HG02623 (cell line): Measurements from ENCODE around the gene MDFI.

Experiments
- ATAC-seq: cut with Tn5 transposase; IDR thresholded peaks from one replicate; pipeline ENCODE4 v1.9.1; 2021; ENCODE audit warnings: moderate library complexity; ENCODE audit not compliant: unreplicated experiment

The MDFI gene

GRCh38 chr6:41633056-41633634 lies 5.1 kb upstream of the MDFI start:
- ATAC-seq: no peak

DNA sequence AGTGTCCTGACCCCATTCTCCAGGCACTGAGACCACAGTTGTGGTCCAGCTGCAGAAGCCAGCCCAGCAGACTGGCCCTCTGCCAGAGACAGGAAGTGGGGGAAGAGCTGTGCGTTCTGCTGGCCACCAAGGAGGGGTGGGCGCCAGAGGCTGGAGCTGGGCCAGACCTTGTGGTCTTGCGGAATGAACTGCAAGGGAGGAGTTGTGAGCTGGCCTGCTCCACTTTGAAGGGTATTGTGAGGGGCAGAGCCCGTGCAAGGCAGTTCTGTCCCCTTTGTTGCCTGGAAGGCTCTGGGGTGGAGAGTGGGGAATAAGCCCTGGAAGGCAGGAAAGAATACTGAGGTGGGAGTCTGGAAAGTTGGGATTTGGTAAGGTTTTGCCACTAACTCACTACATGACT lies 3.6 kb upstream of the MDFI start:
- no peak for ATAC-seq

DNA sequence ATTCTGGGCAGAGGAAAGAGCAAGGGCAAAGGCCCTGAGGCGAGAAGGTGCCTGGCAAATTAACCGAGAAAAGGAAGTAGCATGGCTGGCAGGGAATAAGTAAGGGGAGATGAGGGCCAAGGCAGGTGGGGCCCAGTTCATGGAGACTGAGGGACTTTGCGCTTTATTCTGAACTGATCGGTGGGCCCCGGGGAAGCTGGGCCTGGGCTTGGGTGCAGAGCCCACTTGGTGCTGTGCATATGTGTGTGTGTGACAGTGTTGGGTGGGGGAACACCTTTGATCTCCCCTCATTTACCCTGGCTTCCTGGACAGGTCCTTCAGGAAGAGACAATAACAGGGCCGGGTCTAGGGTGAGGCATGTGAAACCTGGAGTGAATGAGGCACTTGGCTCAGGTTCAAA lies 2.9 kb upstream of the MDFI start:
- ATAC-seq: no peak

DNA sequence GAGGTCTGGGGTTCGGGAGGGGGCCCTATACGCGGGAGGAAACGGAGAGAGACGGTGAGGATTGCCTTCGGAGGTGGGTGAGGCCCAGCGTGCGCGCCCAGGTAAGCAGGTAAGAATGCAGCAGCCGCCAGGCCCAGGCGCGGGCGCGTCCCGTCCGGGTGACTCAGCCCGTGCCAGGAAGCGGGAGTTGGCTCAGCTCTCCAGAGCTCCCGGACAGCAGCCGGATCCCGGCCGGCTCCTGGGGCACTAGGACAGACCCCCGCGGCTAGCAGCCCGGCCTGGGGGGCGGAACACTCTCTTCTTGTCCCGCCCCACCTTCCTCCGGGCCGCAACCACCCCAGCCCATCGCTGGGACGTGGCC lies 1.5 kb upstream of the MDFI start:
- no peak for ATAC-seq

DNA sequence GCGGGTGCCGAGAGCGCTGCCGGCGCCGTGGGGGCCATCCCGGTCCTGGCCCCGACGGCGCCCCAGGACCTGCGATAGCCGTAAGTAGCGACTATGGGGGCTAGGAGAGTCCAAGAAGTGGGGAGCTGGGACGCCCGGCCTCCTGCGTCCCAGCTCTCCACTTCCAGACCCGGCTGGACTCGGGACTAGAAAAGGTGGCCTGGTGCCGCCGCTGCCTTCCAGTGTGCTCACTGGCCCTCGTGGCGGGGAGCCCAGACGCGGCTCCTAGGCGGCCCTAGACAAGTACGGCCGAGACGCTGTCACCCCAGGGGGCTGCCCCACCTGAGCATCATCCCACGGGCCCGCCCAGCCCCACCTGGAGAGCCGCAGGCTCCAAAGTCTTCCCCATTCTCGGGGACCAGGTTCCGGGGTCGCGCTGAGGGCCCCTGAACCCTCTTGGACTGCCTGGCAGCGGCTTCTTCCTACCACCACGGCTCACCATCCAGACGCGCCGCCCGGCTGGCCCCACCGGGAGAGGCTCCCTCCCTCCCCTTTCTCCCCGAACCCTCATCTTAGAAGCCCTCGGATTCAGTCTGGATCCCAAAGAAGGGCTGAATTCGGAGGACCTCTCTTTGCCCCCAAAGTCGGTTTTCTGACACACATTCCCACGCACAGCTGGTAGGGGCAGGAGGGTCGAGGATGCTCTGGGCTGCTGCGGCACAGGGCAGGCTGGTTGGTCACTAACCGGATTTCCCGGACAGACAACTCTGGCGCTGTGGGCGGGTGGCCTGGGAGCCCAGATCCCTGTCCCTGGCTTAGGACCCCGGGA lies 870 bp upstream of the MDFI start:
- ATAC-seq: no peak

DNA sequence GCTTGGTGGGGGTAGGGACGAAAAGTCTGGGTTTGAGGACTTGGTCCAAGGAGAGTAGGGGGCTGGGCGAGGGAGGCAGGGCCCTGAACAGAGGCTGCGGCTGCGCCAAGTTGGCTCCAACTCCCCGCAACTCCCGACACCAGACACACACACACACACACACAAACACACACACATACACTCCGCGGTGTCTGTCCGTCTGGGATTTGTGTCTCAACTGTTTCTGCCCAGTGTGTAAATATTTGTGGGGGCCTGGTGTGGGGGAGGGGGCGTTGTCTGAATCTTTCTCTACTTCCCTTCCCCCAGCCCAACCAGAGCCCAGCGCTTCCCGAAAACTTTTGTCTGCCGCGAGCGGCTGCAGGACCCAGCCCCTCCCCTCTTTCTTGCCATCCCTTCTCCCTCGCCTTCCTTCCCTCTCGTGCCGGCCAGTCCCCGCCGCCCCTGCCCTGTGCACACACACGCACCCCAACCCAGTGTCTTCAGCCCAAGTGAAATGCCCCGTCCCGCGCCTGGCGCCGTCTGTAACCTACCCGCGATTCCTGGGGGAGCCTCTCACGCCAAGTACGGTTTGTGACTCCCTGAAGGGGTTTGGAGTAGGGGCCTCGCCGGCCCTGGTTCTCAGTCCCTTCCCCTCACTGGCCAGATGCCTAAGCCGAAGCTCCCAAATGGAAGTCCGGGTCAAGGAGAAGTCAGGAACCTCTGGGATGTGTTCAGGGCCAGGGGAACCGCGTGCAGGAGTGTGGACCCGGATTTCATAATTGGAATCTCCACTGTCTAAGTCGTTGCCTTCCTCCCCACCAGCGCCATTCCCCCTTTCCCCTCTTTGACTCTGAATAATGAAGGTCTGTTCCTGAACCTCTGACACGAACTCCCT lies 904 bp downstream of the MDFI start:
- no peak for ATAC-seq

DNA sequence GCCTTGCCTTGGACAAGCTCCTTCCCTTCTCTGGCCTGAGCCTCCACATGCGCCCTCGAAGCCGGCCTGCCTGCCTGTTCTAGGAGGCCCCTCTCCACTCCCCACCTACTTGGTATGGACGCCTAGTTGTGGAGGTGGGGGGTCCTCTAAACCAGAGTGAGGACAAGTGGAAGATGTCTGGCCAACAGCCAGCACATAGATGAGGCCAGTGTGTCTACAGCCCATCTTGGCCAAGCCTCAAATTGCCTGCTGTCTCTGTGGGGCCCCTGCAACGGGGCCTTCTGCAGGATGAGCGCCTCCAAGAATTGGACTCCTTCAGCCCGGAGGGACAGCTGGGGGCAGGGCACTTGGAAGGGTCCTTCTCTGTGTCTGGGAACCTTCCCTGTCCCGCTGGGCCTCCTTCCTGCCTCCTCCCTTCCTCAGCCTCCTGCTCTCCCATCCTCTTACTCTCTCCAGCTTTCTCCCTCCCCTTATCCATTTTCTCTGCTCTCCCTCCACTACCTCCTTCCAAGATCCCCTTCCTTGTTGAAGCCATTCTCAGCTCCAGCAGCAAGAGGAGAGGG lies 1.6 kb downstream of the MDFI start:
- no peak for ATAC-seq

DNA sequence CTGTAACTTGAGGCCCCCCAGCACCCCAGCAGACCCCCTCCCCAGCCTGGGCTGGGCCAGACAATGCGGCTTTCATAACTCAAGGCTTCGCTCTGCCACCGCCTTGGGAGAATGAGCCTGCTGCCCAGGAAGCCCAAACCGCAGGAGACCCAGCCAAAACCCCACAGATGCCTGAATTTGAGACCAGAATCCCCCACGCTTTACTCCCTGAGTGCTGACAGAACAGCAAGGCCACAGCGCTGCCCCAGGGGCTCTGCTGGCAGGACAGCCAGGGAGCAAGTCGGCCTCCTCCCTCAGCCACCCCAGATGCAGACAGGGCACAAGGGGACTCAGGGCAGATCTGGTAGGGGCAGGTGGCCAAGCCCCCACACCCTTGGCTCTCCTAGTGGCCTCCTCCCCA lies 2.2 kb downstream of the MDFI start:
- ATAC-seq: no peak

DNA sequence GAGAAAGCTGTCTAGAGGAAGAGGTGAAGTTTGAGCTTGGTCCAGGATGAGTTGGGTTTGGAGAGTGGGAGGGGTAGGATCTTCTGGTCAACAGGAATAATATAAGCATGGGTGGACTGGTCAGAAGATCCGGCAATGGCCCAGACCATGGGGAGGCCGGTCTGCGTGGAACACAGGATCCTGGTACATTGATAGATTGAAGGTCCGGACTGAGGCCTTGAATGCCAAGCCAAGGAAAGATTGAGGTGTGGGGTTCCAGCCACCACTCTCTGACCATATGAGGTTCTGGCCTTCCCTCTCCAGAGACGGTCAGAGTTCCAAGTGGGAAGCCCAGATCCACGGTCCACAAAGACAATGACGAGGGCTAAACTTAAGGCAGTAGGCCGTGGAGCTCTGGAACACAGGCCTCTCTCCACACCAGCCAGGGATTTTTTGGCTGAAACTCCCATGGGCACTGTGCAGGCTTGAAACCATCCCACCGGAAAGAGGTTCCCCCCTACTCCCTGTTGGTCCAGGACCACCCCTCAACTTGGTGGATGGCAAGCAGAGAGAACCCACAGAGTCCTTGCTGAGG lies 3.2 kb downstream of the MDFI start:
- no peak for ATAC-seq

DNA sequence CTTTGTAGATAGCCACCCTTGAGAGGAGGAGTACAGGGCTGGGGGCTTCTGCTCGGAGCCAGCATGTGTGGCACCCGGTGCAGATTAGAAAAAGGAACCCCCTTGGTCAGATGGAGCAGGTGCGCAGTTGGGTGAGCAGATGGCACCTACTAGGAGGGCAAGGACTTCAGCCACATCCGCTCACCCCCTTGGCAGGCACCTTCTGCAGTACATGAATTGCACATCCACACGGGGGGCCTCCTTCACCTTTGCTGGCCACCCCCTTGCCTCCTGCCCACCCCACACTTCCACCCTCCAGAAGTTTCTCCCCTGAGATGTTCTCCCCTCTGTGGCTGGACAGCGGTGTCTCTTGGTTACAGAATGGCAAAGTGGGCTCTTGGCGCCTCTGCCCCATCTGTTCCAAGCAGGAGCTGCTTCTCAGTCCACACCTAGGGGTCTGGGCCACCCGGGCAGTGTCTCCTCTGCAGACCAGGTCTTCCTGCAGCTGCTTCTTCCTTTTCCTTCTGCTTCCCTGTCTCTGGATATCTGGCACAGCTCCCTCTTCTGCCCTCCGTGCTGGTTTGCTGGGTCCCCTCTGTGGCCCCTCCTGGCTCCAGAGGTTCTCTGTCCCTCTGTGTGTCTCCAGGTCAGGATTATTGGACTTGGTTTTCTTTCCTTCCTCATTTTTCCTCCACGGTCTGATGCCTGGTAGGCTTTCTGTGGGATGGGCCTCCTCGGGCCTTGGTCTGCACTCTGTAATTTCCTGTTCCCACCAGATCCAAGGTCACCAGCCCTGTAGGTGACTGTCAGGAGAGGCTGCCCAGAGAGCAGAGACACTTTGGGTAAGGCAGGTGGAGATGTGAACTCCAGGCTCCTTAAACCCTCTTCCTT lies 4.1 kb downstream of the MDFI start:
- ATAC-seq: no peak

- ATAC-seq: no peak
Observed at GRCh38 chr6:41642960-41643898, 5.0 kb downstream of the MDFI start.

DNA sequence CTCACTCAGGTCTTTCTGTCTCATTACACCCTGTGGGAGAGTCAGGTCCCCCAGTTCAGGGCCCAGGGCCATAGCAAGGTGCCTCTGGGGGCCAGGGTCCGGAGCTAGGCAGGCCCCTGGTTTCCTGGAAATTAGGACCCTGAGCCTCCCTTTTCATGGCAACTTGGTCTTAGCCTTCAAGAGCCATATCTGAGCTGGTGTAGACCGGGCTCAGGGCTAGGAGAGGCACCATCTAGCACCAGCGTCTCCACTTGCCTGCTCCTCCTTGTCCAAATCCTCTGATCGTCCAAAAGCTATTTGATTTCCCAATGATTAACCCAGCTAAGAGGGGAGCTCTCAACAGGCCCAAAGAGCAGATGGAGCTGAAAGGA lies 5.6 kb downstream of the MDFI start:
- no peak for ATAC-seq

- ATAC-seq: no peak
Observed at GRCh38 chr6:41644297-41644879, 6.1 kb downstream of the MDFI start.

DNA sequence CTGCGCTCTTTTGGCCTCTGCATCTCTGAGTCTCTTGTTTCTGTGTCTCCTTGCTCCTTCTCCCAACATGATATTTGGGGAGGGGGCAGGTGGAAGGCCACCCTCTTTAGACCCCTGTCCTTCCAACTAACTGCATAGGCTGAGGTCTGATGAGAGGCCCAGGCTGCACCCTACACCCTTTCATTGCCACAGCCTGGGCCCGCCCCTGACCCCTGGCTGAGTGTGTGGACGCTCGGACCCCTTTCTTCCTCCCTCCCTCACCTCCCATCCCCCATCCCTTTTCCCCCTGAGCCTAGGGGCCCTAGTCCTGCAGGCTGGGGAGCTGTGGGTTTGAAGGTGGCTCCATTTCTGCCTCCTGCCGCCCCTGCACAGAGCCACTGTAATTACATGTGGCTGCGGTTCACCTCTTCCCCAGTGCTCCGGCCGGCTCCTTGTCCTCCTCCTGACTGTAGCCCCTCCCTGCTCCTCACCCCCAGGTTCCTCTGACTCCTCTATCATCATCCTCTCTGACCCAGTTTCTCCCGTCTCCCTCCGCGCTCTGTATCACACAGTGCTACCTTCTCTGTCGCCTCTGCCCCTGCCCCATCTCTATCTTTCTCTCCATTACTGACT lies 6.8 kb downstream of the MDFI start:
- ATAC-seq: no peak

GRCh38 chr6:41646026-41646795 lies 7.9 kb downstream of the MDFI start:
- ATAC-seq: no peak

DNA sequence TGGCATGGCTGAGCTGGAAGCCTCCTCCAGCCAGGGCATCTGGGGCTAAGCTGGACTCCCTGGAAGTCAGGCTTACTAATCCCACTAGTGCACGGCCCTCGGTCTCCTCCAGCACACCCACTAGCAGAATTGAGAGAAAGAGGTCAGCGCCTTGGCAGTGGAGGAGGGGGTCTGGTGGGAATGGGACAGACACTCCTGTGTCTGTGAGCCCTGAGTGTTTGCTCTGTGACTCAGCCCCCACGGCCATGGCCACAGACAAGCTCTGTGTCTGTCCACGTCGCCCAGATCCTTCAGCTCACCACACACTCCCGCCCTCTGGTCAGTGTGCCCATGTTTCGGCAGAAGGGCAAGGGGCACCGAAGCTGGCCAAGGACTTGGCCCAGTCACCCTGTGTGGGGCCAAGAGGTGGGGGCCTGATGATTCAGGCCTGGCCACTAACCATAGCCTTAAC lies 8.8 kb downstream of the MDFI start:
- ATAC-seq: no peak

- no peak for ATAC-seq
Observed at GRCh38 chr6:41648070-41648585, 9.9 kb downstream of the MDFI start.
